Measurements from ENCODE around the gene BCAR1.

BCAR1 gene

GRCh38 chr16:75203667-75204409, 47.6 kb downstream of the BCAR1 start:
- DNase-seq (ENCODE audit: low read depth in 2 of 2) = no peak

GRCh38 chr16:75203096-75203495, 48.3 kb downstream of the BCAR1 start:
- no peak for DNase-seq (ENCODE audit: low read depth in 2 of 2)

- DNase-seq (ENCODE audit: low read depth in 2 of 2) = no peak
These were observed 49.3 kb downstream of the BCAR1 start for GRCh38 chr16:75202069-75202590.

- DNase-seq (ENCODE audit: low read depth in 2 of 2) = no peak
These were observed 53.3 kb downstream of the BCAR1 start for GRCh38 chr16:75198135-75198600.

- no peak for DNase-seq (ENCODE audit: low read depth in 2 of 2)
These were observed 53.8 kb downstream of the BCAR1 start for GRCh38 chr16:75197522-75198134.

- no peak for DNase-seq (ENCODE audit: low read depth in 2 of 2)
These were observed 54.6 kb downstream of the BCAR1 start for GRCh38 chr16:75196836-75197235.

GRCh38 chr16:75195811-75196790, 55.3 kb downstream of the BCAR1 start:
- DNase-seq (ENCODE audit: low read depth in 2 of 2) = no peak

- DNase-seq (ENCODE audit: low read depth in 2 of 2) = no peak
These were observed 57.5 kb downstream of the BCAR1 start for GRCh38 chr16:75193730-75194444.

- DNase-seq (ENCODE audit: low read depth in 2 of 2) = no peak
These were observed 58.2 kb downstream of the BCAR1 start for GRCh38 chr16:75193265-75193650.

- DNase-seq (ENCODE audit: low read depth in 2 of 2) = no peak
These were observed 58.7 kb downstream of the BCAR1 start for GRCh38 chr16:75192606-75193264.

- no peak for DNase-seq (ENCODE audit: low read depth in 2 of 2)
These were observed 61.7 kb downstream of the BCAR1 start for GRCh38 chr16:75189638-75190245.

GRCh38 chr16:75188832-75189477, 62.5 kb downstream of the BCAR1 start:
- DNase-seq (ENCODE audit: low read depth in 2 of 2) = no peak

- no peak for DNase-seq (ENCODE audit: low read depth in 2 of 2)
These were observed 69.8 kb downstream of the BCAR1 start for GRCh38 chr16:75181630-75182029.

GRCh38 chr16:75179208-75179607, 72.2 kb downstream of the BCAR1 start:
- no peak for DNase-seq (ENCODE audit: low read depth in 2 of 2)

Measured in stimulated activated CD8-positive, alpha-beta memory T cell treated with anti-CD3 and anti-CD28 coated beads, Interleukin-15, amount 100 ng/mL, for 48 hours (primary cell).